Raji (cell line): ENCODE measurements around the gene PALLD.

Experiments
- POLR2A ChIP-seq: IDR thresholded peaks from 2 replicates; pipeline ENCODE4 v1.6.1; 2011; ENCODE audit warnings: low read depth, low read length, control low read depth; ENCODE audit not compliant: insufficient read depth

PALLD gene

DNA sequence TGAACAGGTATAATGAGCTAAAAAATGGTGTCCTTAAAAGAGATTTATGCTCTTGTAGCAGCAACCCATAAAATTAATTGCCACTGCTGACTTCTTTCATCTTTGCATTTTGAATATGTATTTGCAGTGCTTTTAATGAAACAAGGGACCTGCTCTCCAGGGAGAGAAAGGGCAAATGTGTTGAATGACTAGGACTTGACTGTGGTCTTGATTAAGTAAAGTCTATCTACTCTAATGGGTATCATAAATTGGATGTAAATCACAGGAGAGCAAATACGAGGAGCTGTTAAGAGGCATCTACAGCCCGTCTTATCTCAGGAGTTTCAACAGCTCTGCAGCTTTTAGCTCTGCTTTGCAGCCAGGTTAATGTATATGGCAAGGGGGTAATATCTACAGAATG is 216.4 kb downstream of the PALLD start:
- no peak for TF ChIP-seq POLR2A

DNA sequence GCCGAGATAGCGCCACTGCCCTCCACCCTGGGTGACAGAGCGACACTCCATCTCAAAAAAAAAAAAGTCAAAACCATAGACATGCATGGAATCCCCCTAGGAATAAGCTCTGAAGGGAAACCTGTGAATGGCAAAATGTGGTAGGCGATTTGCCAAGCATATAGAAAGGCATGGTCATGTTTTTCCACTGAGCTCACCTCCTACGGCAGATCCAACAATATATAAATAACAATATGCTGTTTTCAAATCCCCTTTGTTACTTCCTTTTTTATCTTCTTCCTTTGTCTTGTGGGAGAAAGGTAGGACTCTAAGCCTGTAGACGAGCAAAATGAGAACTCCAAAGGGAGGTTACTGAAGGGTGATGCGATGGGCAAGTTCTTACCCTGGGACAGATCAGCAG is 219.0 kb downstream of the PALLD start:
- no peak for TF ChIP-seq POLR2A

GRCh38 chr4:168716406-168717129 is 219.7 kb downstream of the PALLD start:
- no peak for TF ChIP-seq POLR2A

GRCh38 chr4:168717847-168718246 is 221.0 kb downstream of the PALLD start:
- no peak for TF ChIP-seq POLR2A

DNA sequence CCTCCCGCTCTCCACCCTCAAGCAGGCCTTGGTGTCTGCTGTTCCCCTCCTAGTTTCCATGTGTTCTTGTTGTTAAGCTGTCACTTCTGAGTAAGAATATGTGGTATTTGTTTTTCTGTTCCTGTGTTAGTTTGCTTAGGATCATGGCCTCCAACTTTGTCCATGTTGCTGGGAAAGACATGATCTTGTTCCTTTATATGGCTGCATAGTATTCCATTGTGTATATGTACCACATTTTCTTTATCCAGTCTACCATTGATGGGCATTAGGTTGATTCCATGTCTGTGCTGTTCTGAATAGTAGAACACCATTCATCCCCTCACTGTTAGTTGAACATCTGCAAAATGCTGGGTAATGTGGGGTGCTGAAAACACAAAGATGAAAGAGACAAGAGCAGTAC is 222.9 kb downstream of the PALLD start:
- no peak for TF ChIP-seq POLR2A

- TF ChIP-seq POLR2A = no peak
Measured at GRCh38 chr4:168720396-168720900, 223.6 kb downstream of the PALLD start.

GRCh38 chr4:168722391-168722790 is 225.5 kb downstream of the PALLD start:
- no peak for TF ChIP-seq POLR2A

GRCh38 chr4:168723020-168723419 is 226.2 kb downstream of the PALLD start:
- TF ChIP-seq POLR2A = no peak

DNA sequence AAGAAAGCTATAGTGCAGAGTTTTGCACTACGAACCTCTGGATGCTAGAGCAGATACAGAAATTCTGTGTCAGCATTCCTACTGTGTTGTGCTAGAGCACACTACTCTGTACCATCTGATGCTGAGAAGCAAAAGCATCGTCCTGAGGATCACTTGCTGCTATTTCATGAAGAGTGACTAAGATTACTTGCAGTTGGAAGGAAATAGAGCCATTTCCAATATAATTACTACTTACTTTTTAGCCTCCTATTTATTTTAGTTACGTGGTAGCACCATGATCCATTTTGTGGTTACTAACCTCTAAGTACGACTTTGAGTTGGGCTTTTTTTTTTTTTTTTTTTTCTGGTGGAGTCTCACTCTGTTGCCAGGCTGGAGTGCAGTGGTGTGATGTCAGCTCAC is 226.7 kb downstream of the PALLD start:
- TF ChIP-seq POLR2A = no peak

DNA sequence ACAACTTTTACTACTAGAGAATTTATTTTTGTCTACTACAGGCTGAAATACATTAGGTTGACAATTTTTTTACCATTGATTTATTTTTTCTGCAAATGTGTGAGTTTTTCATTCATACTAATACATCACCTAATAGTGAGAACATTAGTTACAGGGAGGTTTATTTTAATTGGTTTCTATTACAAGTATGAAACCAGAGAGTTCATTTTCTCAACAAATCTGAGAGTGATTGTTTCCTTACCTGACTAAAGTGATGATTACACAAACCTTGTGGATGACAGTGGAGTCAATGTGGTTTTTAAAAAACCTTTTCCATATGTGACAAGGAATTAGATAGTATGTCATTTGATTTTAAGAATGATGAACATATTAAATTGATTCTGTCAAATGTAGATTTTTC is 227.4 kb downstream of the PALLD start:
- no peak for TF ChIP-seq POLR2A

GRCh38 chr4:168724686-168725411 is 228.0 kb downstream of the PALLD start:
- no peak for TF ChIP-seq POLR2A

DNA sequence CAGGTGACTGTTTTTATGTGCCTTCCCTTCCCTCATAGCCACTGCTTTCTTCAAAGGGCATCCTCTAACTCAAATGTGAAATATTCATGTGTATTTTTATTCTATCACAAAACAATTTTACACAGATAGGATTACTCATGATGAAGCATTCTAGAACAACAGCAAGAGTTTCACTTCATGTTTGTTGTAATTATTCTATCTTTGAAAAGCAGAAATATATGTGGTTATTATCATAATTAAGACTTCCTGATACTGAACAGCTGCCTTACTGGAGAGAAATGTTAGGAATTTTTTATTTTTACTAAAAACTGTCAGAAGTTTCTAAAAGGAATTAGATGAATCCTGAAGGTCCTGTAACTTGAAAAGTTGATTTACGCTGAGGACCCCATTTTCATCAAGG is 229.1 kb downstream of the PALLD start:
- TF ChIP-seq POLR2A = no peak

DNA sequence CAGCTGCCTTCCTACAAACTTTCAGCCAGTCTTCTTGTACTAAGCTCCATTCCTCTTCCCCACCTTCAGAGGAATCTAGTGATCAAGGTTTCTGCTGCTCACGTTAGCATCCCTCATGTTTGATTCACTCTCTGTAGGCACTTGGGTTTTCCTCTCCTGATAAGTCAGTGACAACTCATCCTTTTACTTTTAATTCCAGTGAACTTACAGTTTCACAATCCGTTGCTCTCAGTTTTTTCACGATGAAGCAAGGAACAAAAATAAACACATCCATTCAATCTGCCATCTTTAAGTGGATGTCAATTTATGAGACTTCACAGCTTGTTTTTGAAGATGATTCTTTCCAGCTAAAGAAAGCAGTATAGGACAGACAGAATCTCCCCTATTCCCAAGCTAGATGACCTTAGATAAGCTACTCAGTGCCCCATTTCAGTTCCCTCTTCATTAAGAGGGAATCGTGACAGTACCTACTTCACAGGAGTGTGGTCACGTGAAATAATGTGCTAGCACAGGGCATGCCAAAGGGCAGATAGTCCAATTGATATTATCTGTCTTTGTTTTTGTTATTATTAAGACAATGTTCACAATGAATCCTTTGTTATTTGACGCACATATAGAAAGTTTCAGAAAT is 234.3 kb downstream of the PALLD start:
- TF ChIP-seq POLR2A = no peak

DNA sequence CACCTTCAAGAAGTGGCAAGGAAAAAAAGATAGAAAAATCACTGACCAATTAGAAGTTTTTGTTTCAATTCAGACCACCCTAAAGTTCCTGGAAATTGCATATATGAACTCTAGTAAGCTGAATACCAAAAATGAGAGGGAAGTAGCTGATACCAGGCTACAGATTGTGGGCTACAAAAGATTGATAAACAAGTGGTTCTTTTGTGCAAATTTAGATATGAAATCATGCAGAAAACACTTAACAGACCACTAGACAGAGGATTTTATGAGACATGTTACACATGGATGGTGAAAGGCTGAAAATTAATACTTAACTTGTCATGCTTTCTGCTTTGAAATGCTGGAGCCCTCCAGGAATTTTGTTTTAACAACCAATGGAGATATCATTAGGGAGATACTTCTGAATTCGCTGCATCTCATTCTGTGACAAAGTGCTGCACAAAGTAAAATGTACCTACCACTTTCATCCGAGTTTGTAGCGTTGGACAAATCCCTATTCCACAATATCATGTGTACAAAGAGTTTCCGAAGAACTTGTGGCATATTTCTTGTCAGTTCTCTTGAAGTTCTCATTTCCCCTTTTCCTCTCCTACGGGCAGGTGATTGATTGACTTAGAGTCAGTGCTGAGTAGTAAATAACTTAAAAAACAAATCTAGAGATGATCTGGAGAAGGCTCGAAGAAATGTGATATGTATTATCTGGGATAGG is 235.0 kb downstream of the PALLD start:
- TF ChIP-seq POLR2A = no peak

- TF ChIP-seq POLR2A = no peak
Measured at GRCh38 chr4:168732714-168733113, 235.9 kb downstream of the PALLD start.
